CD4-positive, alpha-beta T cell treated with Interleukin-10 for 1 hour (primary cell): ENCODE data around the gene ZNF610.
"Not testable (repeated sequence)": the region's sequence is repeated elsewhere in the genome, so short reads cannot be mapped to it uniquely, and the experiment has no call there.

ENCODE experiments used
- DNase-seq: peaks from one replicate; pipeline ENCODE4 v3.0.0-alpha.2; 2020

ZNF610 gene

DNA sequence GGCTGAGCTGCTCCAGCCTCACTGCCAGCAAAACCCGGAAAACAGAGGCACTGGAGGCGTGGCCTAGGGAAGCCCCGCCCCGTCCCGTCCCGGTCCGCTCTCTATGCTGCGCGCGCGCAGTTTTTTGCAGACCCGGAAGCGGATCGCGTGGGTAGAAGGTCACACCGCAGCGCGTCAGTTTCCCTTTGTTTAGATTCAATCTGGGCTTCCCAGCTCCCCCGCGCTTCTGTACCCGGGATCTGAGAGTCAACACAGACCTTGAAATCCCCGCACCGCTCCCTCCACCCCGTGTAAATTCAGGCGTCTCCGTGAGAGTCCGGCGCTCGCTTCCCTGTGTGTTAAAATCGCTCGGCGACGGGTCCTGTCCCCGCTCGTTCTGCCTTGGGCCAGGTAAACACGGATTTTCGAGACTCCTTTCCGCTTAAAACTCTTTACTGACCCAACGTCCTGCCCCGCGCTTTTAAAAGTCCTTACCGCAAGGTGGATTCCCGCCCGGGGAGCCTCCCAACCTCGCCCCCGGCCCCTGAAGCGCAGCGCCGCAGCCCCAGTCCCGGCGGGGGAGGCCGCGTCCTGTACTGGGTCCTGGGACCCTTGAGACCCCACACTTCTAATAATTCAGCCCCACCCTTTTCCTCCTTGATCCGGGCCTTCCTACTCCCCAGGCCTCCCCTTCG is at the start of gene ZNF610:
Gene ZNF610 (plus strand): TSS at position 127 of the 674 bp plus-strand sequence. CDS start 12,930 bp downstream, outside the sequence.
- DNase-seq = peak; percentile 87

DNA sequence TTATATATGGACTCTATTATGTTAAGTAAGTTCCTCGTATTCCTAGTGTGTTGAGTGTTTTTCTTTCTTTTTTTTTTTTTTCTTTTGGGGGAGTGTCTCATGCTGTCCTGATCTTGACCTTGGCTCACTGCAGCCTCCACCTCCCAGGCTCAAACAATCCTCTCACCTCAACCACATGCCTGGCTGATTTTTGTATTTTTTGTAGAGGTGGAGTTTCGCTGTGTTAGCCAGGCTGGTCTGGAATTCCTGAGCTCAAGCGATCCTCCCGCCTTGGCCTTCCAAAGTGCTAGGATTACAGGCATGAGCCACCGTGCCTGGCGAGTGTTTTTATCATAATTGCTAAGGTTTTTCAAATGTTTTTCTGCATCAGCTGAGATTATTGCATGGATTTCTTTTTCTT is 49.8 kb upstream of the ZNF610 start:
- no peak for DNase-seq

GRCh38 chr19:52291781-52292180 is 44.3 kb upstream of the ZNF610 start:
- no peak for DNase-seq

GRCh38 chr19:52292946-52293345 is 43.1 kb upstream of the ZNF610 start:
- not testable (repeated sequence) for DNase-seq

- DNase-seq = no peak
These were observed 39.7 kb upstream of the ZNF610 start for GRCh38 chr19:52296400-52296772.

DNA sequence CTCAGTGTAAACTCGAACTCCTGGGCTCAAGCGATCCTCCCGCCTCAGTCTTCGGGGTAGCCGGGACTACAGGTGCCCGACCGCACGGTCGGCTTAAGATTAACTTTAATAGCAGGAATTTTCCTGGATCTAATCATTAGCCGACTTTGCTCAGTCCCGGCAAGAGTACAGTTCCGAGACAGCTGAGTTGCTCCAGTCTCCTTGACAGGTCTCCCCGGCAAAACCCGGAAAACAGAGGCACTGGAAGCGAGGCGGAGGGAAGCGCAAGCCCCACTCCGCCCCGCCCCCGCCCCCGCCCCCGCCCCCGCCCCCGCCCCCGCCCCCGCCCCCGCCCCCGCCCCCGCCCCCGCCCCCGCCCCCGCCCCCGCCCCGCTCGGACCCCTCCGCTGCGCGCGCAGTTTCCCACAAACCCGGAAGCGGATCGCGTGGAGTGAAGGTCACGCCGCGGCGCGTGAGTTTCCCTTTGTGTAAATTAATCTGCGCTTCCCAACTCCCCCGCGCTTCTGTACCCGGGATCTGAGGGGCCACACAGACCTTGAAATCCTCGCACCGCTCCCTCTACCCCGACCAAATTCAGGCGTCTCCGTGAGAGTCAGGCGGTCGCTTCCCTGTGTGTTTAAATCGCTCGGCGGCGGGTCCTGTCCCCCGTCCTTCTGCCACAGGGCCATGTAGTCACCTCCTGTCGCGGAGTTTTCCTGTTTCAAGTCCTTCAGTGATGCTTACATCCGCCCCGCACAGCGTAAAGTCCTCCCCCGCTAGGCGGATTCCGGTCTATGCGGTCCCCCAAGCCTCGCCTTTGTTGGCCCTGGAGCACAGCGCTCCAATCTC is 39.1 kb upstream of the ZNF610 start, which contains the start of gene ZNF480:
Gene ZNF480 (plus strand): TSS at position 397 of the 828 bp plus-strand sequence. CDS start 3,244 bp downstream, outside the sequence.
- DNase-seq = peak; percentile 85

GRCh38 chr19:52297601-52298364 is 38.3 kb upstream of the ZNF610 start:
- DNase-seq = no peak

DNA sequence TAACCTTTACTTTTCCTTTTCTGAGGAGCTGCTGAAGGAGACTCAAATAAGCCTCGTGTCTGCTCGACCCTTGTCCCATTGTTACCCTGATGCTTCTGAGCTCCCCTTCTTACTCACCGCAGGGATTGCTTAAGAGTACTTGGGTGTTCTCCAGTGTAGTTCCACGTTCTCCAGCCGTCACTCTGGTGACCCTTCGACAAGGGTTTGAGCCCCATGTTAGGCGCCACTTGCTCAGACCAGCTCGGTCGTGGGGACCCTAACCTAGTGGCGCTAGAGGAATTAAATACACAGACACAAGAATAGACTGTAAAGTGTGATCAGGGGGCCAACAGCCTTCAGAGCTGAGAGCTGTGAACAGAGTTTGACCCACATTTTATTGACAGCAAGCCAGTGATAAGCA is 28.8 kb upstream of the ZNF610 start:
- peak; percentile 6 for DNase-seq

GRCh38 chr19:52322429-52322828 is 13.6 kb upstream of the ZNF610 start:
- DNase-seq = no peak

DNA sequence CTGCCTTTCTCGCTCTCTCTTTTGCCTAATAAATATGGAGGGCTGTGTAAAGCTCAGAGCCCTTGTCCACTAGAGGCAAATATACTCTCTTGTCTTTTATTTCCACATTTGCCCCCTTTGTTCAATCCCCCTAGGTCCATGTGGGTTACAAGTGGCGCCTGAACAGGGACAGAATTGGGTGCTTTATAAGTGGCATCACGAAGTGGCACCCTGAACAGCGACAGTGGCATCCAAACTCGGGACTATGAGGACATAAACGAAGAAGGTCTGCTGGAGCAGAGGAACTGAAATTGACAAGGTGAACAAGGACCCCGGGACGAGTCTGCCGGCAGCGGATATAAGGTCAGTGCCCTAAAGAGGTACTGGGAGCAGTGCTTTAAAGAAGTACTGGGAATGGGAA is 4.3 kb upstream of the ZNF610 start:
- no peak for DNase-seq

DNA sequence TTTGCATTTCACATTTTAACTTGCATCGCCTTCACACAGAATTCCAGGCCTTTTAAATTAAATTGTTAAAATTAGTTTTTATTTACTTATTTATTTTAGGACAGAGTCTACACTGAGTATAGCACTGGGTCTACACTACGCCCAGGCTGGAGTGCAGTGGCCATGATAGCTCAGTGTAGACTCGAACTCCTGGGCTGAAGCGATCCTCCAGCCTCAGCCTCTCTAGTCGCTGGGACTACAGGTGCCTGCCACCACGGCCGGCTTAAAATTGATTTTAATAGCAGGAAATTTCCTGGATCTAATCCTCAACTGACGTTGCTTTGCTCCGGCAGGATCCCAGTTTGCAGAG is 301 bp upstream of the ZNF610 start:
- no peak for DNase-seq

- DNase-seq = no peak
These were observed 843 bp downstream of the ZNF610 start for GRCh38 chr19:52336791-52337381.

DNA sequence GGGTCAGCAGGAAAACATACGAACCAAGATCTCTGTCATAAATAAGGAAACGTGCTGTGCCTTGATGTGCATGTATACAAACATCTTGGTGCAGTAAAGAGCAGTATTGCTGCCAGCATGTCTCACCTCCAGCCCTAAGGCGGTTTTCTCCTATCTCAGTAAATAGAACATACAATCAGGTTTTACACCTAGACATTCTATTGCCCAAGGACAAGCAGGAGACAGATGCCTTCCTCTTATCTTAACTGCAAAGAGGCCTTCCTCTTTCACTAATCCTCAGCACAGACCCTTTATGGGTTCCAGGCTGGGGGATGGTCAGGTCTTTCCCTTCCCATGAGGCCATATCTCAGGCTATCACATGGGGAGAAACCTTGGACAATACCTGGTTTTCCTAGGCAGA is 3.0 kb downstream of the ZNF610 start:
- DNase-seq = not testable (repeated sequence)

GRCh38 chr19:52343548-52343947 is 7.5 kb downstream of the ZNF610 start:
- peak; percentile 68 for DNase-seq

- no peak for DNase-seq
These were observed 9.1 kb downstream of the ZNF610 start for GRCh38 chr19:52345162-52345561.

- DNase-seq = no peak
These were observed 15.5 kb downstream of the ZNF610 start for GRCh38 chr19:52351512-52351911.

- DNase-seq = no peak
These were observed 30.4 kb downstream of the ZNF610 start for GRCh38 chr19:52366414-52366824.

DNA sequence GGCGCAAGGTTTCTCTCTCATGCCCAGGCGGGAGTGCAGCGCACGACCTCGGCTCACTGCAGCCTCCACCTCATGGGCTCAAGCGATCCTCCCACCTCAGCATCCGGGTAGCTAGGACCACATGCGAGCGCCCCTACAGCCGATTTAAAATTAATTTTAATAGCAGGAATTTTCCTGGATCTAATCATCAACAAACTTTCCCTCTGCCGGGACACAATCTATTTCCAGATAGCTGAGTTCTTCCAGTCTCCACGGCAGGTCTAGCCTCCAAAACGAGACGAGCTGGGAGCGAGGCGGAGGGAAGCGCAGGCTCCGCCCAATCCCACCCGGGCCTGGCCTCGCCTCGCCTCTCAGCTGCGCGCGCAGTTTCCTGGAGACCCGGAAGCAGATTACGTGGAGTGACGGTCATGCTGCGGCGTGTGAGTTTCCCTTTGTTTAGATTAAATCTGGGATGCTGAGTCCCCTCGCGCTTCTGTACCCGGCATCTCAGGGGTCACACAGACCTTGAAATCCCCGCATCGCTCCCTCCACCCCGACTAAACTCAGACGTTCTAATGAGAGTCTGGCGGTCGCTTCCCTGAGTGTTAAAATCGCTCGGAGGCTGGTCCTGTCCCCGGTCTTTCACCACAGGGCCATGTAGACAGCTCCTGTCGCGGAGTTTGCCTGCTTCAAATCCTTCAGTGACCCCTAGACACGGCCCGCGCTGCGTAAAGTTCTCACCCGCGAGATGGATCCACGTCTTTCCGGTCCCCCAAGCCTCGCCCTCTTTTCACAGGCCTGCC is 33.7 kb downstream of the ZNF610 start, which contains the start of gene ZNF880:
Gene ZNF880 (plus strand): TSS at position 365 of the 782 bp plus-strand sequence. CDS start 43 bp downstream, at position 408.
- DNase-seq = peak; percentile 91

GRCh38 chr19:52370341-52370710 is 34.3 kb downstream of the ZNF610 start:
- no peak for DNase-seq

DNA sequence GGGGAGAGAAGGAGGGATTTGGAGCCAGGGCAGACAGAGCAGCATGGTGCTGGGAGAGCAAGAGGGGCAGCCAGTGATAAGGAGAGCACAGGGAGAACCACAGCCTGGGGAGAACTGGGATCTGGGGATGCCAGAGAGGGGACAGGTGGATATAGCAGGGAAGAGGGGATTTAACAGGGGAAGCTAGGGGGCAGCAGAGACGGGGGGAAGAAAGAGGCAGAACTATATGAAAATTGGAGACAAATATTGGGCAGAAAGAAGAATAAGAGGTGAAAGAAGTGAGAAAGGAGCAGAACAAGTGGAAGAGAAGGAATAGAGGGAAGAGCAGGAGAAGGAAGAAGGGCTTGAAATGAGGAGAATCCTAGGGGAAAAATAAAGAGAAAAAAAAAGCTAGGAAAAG is 55.1 kb downstream of the ZNF610 start:
- no peak for DNase-seq

GRCh38 chr19:52397310-52398080 is 61.5 kb downstream of the ZNF610 start, which contains the start of gene ZNF528:
ZNF528 (plus strand) TSS chr19:52397849; CDS start chr19:52402014, 4,165 bp downstream.
- peak; percentile 93 for DNase-seq
